Left lung (tissue), 14 donors: ENCODE results near the gene USP8. TPM values are rescaled to one million over a fixed set of nuclear protein-coding genes. Genes with fewer than 3 reads are reported as not detected.
"Not testable (repeated sequence)": the region's sequence is repeated elsewhere in the genome, so short reads cannot be mapped to it uniquely, and the experiment has no call there.

Source experiments
- ATAC-seq: fragments of 200-7000 bp; cut with Tn5 transposase; one replicate; pipeline ENCODE4 v1.9.1; 2020; ENCODE audit warnings: moderate library complexity
- DNase-seq, 4 donors: peaks; one replicate each; pipeline ENCODE4 v3.0.0-alpha.2; 2013 to 2020
- H3K27ac ChIP-seq, 2 donors: fragments of 200-600 bp; sonication (generic) in 1 of 2; one replicate each; pipeline versions ENCODE4 v1.5.0 to v1.8.0; 2020 to 2021
- H3K27me3 ChIP-seq, 2 donors: fragments of 200-600 bp; sonication (generic) in 1 of 2; one replicate each; pipeline versions ENCODE4 v1.5.0 to v1.8.0; 2020 to 2021
- H3K36me3 ChIP-seq, 2 donors: fragments of 200-600 bp; sonication (generic) in 1 of 2; one replicate each; pipeline versions ENCODE4 v1.5.0 to v1.8.0; 2020 to 2021
- H3K4me1 ChIP-seq, 2 donors: fragments of 200-600 bp; one replicate each; pipeline ENCODE4 v1.8.0; 2021
- H3K4me3 ChIP-seq, 2 donors: fragments of 200-600 bp; sonication (generic) in 1 of 2; one replicate each; pipeline versions ENCODE4 v1.5.0 to v1.8.0; 2020 to 2021; ENCODE audit warnings: mild to moderate bottlenecking in 1 of 2
- H3K9me3 ChIP-seq, 2 donors: fragments of 200-600 bp; sonication (generic) in 1 of 2; one replicate each; pipeline versions ENCODE4 v1.5.0 to v1.8.0; 2020 to 2021
- intact Hi-C, 2 donors: fragments of 100-400 bp; cut with DNase I; formaldehyde crosslinking; loops; one replicate each; pipeline versions ENCODE4 v1.11.2 to v1.14.2; 2022
- long read RNA-seq, 12 donors: library from polyadenylated mRNA in 2 of 12; unstranded in 2 of 12; transcript quantifications; one replicate each; pipeline ENCODE4 v2.0.0 and lab custom pipeline, GENCODE V29; 2019 to 2026
- polyA plus RNA-seq, 6 donors: library from polyadenylated mRNA; unstranded; fragments of 120-200 nt; gene quantifications; one replicate each; pipeline ENCODE4 v1.2.1, GENCODE V29; 2013; ENCODE audit not compliant: insufficient read length in 6 of 6
- total RNA-seq, 2 donors: library from RNA; stranded (reverse); fragmentation: NEBNext Ultra II Directional; extraction: Animal tissue kit (Norgen Biotek cat#: 25700); gene quantifications; one replicate each; pipeline ENCODE4 v1.2.1, GENCODE V29; 2021
- TF ChIP-seq, protein P1 (sequence below), 2 donors: fragments of 200-600 bp; sonication (generic) in 1 of 2; IDR thresholded peaks; one replicate each; pipeline versions ENCODE4 v1.5.0 to v1.8.0; 2021; ENCODE audit warnings: antibody characterized with exemption in 2 of 2
- donor health status: DM: no; HTN: yes; CAD: no.
- donor health status: DM: no; HTN: no; CAD: no.

The USP8 gene
- total RNA-seq: 10 to 100 TPM; 64.1 to 67.4 TPM
- 10 to 100 TPM; 51.3 to 68.6 (median 58.2) TPM for polyA plus RNA-seq
- long read RNA-seq, donor 1, partial matches to known transcripts: 0 of 2 reads
- long read RNA-seq, donor 1, other reads (novel, unspliced or antisense): 0 of 2 reads
- long read RNA-seq, donor 2, partial matches to known transcripts: 5 of 7 reads
- long read RNA-seq, donor 2, other reads (novel, unspliced or antisense): 0 of 7 reads
- long read RNA-seq, donor 3, full-length matches to known transcripts: 1 of 1 reads
- long read RNA-seq, donor 3, partial matches to known transcripts: 0 of 1 reads
- long read RNA-seq, donor 3, other reads (novel, unspliced or antisense): 0 of 1 reads
- long read RNA-seq, donor 4, partial matches to known transcripts: 16 of 19 reads
- long read RNA-seq, donor 4, other reads (novel, unspliced or antisense): 3 of 19 reads
- long read RNA-seq, donor 5, partial matches to known transcripts: 0 of 1 reads
- long read RNA-seq, donor 5, other reads (novel, unspliced or antisense): 0 of 1 reads
- long read RNA-seq, donor 6, partial matches to known transcripts: 0 of 1 reads
- long read RNA-seq, donor 6, other reads (novel, unspliced or antisense): 0 of 1 reads
- long read RNA-seq, donor 7, full-length matches to known transcripts: 1 of 8 reads
- long read RNA-seq, donor 7, partial matches to known transcripts: 7 of 8 reads
- long read RNA-seq, donor 7, other reads (novel, unspliced or antisense): 0 of 8 reads
- long read RNA-seq, donor 8, partial matches to known transcripts: 0 of 3 reads
- long read RNA-seq, donor 8, other reads (novel, unspliced or antisense): 0 of 3 reads
- long read RNA-seq, donor 9: 0 reads
- long read RNA-seq, donor 10, partial matches to known transcripts: 10 of 13 reads
- long read RNA-seq, donor 10, other reads (novel, unspliced or antisense): 2 of 13 reads
- long read RNA-seq, donor 11: 0 reads
- long read RNA-seq, donor 12, partial matches to known transcripts: 0 of 5 reads
- long read RNA-seq, donor 12, other reads (novel, unspliced or antisense): 0 of 5 reads

DNA sequence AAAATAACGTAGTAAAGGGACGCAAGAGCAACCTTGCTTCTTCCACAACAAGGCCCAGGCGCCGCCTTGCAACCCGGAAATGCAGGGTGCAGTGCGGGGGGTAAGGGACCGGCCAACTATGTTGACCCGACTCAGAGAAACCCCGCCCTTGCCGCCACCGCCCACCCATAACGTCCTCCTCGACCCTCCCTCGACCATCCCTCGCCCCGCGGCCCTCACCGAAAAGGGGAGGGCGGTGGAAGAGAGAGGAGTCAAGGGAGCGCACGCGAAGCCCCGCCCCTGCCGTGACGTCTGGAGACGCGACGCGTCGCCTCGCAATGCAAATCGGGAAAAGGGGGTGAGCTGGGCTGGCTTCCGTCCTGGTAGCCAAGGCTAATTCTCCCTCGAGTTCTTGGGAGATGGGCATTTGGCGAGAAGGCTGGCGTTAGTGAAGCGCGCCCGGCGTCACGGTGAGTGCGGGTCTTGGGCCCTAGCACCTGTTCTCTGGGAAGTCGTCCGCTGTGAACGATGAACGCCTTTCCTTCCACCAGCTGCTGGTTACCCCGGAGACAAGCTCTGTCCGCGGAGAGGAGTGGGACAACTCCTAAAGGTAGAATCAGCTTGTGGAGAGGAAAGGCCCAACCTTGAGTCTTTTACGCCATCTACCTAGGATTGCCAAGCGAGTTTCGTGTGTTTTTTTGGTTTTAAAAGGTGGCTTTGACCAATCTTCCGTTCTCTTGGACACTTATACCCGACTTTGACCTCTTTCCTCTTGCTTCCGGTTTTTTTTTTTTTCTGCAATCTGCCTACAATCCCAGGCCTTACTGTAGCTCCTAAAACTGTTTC is at the start of gene USP8:
Gene USP8 (plus strand): TSS at position 340 of the 825 bp plus-strand sequence. CDS start 14,669 bp downstream, outside the sequence.
- ATAC-seq: peak; percentile 99
- H3K4me3 ChIP-seq: peak within 1 kb of the TSS; percentile 63 to 86

DNA sequence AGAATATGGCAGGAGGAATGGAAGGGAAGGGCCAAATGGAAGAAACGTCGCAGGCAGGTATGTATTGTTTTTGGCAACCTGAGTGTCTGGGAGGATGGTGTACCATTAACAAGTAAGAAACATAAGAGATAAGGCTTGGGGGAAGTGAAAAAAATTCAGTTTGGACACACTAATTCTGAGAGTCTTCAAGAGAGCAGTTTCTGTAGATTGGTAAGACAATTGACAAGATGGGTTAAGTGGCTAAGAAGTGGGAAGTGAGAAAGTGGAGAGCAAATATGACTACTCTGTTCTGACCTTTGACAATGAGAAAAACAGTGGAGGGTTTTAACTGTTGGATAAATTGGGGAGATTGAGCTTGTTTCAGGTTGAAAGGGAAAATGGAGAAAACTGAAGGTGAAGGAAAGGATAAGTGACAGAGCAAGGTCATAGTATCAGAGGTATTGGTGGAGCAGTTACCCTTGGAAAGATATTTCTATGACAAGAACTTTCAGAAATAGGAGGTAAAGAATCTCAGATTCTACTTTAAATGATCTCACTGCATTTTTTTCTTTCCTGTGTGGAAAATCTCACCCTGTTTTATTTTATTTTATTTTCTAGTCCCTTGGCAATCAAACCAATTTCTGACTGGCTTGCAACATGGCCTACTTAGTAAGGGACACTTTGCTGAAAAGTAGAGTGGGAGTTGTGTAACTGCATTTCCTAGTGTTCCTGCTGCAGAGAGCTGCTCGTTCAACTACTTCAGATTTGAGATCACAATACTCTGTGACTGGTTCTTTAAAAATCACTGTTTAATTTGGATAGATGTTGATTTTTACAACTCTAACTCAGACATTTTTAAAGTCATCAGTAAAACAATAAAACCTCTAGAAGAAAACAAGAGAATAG is 46.1 kb upstream of the USP8 start:
- peak overlapping the region in 1 of 2 donors; percentile 20 for H3K27ac ChIP-seq
- TF ChIP-seq, protein P1, sequence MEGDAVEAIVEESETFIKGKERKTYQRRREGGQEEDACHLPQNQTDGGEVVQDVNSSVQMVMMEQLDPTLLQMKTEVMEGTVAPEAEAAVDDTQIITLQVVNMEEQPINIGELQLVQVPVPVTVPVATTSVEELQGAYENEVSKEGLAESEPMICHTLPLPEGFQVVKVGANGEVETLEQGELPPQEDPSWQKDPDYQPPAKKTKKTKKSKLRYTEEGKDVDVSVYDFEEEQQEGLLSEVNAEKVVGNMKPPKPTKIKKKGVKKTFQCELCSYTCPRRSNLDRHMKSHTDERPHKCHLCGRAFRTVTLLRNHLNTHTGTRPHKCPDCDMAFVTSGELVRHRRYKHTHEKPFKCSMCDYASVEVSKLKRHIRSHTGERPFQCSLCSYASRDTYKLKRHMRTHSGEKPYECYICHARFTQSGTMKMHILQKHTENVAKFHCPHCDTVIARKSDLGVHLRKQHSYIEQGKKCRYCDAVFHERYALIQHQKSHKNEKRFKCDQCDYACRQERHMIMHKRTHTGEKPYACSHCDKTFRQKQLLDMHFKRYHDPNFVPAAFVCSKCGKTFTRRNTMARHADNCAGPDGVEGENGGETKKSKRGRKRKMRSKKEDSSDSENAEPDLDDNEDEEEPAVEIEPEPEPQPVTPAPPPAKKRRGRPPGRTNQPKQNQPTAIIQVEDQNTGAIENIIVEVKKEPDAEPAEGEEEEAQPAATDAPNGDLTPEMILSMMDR (IDR thresholded peaks at IDR 0.05): no peak
- DNase-seq (peak in 1 of 4 donors; percentile 55), ATAC-seq (peak; percentile 93)
- no peaks in the 10 kb centered on the region for H3K36me3 ChIP-seq
- no peaks in the 10 kb centered on the region for H3K9me3 ChIP-seq
- H3K27me3 ChIP-seq: no peaks in the 10 kb centered on the region
- peaks cover 0 to 4% of the 10 kb centered on the region in 2 donors for H3K4me1 ChIP-seq
- intact Hi-C loops: no loop called here
- H3K4me3 ChIP-seq: no peak overlapping the region

More for the DNA sequence above, at the start of gene USP8:
- H3K27me3 ChIP-seq: no peaks in the 10 kb centered on the region
- H3K9me3 ChIP-seq: no peaks in the 10 kb centered on the region
- peak; percentile 97 to 99 (median 98) for DNase-seq
- peaks cover 0 to 33% of the 10 kb centered on the region in 2 donors for H3K4me1 ChIP-seq
- H3K36me3 ChIP-seq: no peaks in the 10 kb centered on the region
- TF ChIP-seq, protein P1 (IDR thresholded peaks at IDR 0.05): no peak
- peak within 1 kb of the TSS; percentile 92 to 93 for H3K27ac ChIP-seq
- intact Hi-C loops: no loop called here

DNA sequence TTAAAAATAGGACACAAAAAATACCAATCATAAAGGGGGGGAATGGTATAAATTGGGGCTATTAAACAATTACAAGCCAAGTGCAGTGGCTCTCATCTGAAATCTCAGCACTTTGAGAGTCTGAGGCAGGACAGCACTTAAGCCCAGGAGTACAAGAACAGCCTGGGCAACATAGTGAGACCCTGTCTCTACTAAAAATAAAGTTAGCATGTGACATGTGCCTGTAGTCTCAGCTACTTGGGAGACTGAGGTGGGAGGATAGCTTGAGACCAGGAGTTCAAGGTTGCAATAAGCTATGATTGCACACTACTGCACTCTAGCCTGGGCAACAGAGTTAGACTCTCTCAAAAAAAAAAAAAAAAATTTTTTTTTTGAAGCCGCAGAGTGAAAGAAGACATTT is 45.4 kb upstream of the USP8 start:
- Histone ChIP-seq H3K9me3 (no peaks in the 10 kb centered on the region), H3K4me1 (peaks cover 0 to 4% of the 10 kb centered on the region in 2 donors), H3K27me3 (no peaks in the 10 kb centered on the region), H3K4me3 (no peak overlapping the region), H3K36me3 (no peaks in the 10 kb centered on the region), H3K27ac (peak overlapping the region in 1 of 2 donors; percentile 20)
- TF ChIP-seq, protein P1 (IDR thresholded peaks at IDR 0.05): no peak
- peak; percentile 80 for ATAC-seq
- no peak for DNase-seq
- intact Hi-C loops: no loop called here

DNA sequence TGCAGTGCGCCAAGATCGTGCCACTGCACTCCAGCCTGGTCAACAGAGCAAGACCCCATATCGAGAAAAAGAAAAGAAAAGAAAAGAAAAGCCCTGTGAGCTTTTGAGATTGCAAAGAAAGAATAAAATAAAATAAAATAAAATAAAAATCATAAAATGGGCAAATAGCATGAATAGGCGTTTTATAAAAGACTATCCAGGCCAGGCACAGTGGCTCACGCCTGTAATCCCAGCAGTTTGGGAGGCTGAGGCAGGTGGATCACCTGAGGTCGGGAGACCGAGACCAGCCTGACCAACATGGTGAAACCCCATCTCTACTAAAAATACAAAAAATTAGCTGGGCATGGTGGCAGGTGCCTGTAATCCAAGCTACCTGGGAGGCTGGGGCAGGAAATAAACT is 44.8 kb upstream of the USP8 start:
- H3K9me3 ChIP-seq, intact Hi-C loops, H3K27ac ChIP-seq, H3K36me3 ChIP-seq, H3K4me3 ChIP-seq, H3K27me3 ChIP-seq, H3K4me1 ChIP-seq, DNase-seq, ATAC-seq: not testable (repeated sequence)
